Hepatocyte (in vitro differentiated cells): ENCODE measurements around the gene MCF2L. TPM values are rescaled to one million over a fixed set of nuclear protein-coding genes. Genes with fewer than 3 reads are reported as not detected.

Experiments used
- DNase-seq: peaks from one replicate; pipeline ENCODE4 v3.0.0-alpha.2; 2016; ENCODE audit warnings: low spot score
- H2AFZ ChIP-seq: fragments of 200-600 bp; sonication (generic); 2 replicates; pipeline ENCODE4 v1.6.0; 2016; ENCODE audit warnings: antibody characterized with exemption, mild to moderate bottlenecking
- H3K27ac ChIP-seq: fragments of 200-600 bp; sonication (generic); 2 replicates; pipeline ENCODE4 v1.5.1; 2016; ENCODE audit warnings: mild to moderate bottlenecking
- H3K27me3 ChIP-seq: fragments of 200-600 bp; sonication (generic); 2 replicates; pipeline ENCODE4 v1.6.1; 2016
- H3K36me3 ChIP-seq: fragments of 200-600 bp; sonication (generic); replicated peaks from 2 replicates; pipeline ENCODE4 v1.5.1; 2016; ENCODE audit warnings: low read depth; ENCODE audit not compliant: insufficient read depth
- H3K4me1 ChIP-seq: fragments of 200-600 bp; sonication (generic); 2 replicates; pipeline ENCODE4 v1.5.1; 2016; ENCODE audit warnings: mild to moderate bottlenecking, moderate library complexity; ENCODE audit not compliant: insufficient read depth
- H3K4me2 ChIP-seq: fragments of 200-600 bp; sonication (generic); 2 replicates; pipeline ENCODE4 v1.6.0; 2016
- H3K4me3 ChIP-seq: fragments of 200-600 bp; sonication (generic); 2 replicates; pipeline ENCODE4 v1.5.1; 2016; ENCODE audit warnings: mild to moderate bottlenecking
- H3K79me2 ChIP-seq: fragments of 200-600 bp; sonication (generic); 2 replicates; pipeline ENCODE4 v1.6.0; 2017; ENCODE audit warnings: mild to moderate bottlenecking
- H3K9me2 ChIP-seq: fragments of 200-600 bp; sonication (generic); replicated peaks from 2 replicates; pipeline ENCODE4 v1.6.0; 2017; ENCODE audit warnings: mild to moderate bottlenecking; ENCODE audit not compliant: insufficient read depth
- H3K9me3 ChIP-seq: fragments of 200-600 bp; sonication (generic); 2 replicates; pipeline ENCODE4 v1.5.1; 2016; ENCODE audit warnings: low read depth, mild to moderate bottlenecking
- H4K20me1 ChIP-seq: fragments of 200-600 bp; sonication (generic); 2 replicates; pipeline ENCODE4 v1.6.0; 2016; ENCODE audit warnings: mild to moderate bottlenecking; ENCODE audit not compliant: insufficient read depth, poor library complexity, severe bottlenecking
- EZH2 ChIP-seq: fragments of 200-600 bp; sonication (generic); IDR thresholded peaks from 2 replicates; pipeline ENCODE4 v1.6.1; 2016; ENCODE audit warnings: antibody characterized with exemption, mild to moderate bottlenecking, borderline replicate concordance
- EZH2phosphoT487 ChIP-seq: fragments of 200-600 bp; sonication (generic); IDR thresholded peaks from one replicate; pipeline ENCODE4 v1.6.1; 2018; ENCODE audit warnings: antibody characterized with exemption, mild to moderate bottlenecking, low read depth, moderate library complexity; ENCODE audit not compliant: unreplicated experiment, severe bottlenecking
- WGBS: methylation state at CpG from one replicate; pipeline ENCODE4 v1.1.6; 2016; ENCODE audit warnings: low lambda C conversion rate; ENCODE audit errors: missing lambda C conversion rate; 5-methylcytosine and 5-hydroxymethylcytosine counted together
- polyA plus RNA-seq: library from polyadenylated mRNA; unstranded; fragments of >200 nt; fragmentation: Nextera tagmentation; extraction: Ambion mirVana; gene quantifications from 2 replicates; pipeline ENCODE4 v1.2.1, GENCODE V29; 2016
- total RNA-seq: library from RNA; depleted of rRNA; stranded (reverse); fragments of >200 nt; gene quantifications from 2 replicates; pipeline ENCODE4 v1.2.3, GENCODE V29; 2014
- TF ChIP-seq, protein P1 (sequence below): fragments of 200-600 bp; sonication (generic); IDR thresholded peaks from 2 replicates; pipeline ENCODE4 v1.5.1; 2016; ENCODE audit warnings: antibody characterized with exemption, mild to moderate bottlenecking; ENCODE audit not compliant: poor library complexity

Gene MCF2L
- total and polyA plus RNA-seq, 2 experiments from 2014 or later: 11.1 to 22.4 TPM

- no peaks in the 10 kb centered on the region for H4K20me1 ChIP-seq
- H3K4me1 ChIP-seq: peaks cover 16% of the 10 kb centered on the region
- peaks cover 2% of the 10 kb centered on the region for H3K79me2 ChIP-seq
- DNase-seq: peak; percentile 83
- H3K9me2 ChIP-seq: no peaks in the 10 kb centered on the region
- no peaks in the 10 kb centered on the region for H3K36me3 ChIP-seq
- no peak overlapping the region for H3K4me3 ChIP-seq
- WGBS: 63% methylated on average over 27 of the region's 27 CpGs
- TF ChIP-seq EZH2phosphoT487 (no peak), EZH2 (no peak)
- TF ChIP-seq, protein P1, sequence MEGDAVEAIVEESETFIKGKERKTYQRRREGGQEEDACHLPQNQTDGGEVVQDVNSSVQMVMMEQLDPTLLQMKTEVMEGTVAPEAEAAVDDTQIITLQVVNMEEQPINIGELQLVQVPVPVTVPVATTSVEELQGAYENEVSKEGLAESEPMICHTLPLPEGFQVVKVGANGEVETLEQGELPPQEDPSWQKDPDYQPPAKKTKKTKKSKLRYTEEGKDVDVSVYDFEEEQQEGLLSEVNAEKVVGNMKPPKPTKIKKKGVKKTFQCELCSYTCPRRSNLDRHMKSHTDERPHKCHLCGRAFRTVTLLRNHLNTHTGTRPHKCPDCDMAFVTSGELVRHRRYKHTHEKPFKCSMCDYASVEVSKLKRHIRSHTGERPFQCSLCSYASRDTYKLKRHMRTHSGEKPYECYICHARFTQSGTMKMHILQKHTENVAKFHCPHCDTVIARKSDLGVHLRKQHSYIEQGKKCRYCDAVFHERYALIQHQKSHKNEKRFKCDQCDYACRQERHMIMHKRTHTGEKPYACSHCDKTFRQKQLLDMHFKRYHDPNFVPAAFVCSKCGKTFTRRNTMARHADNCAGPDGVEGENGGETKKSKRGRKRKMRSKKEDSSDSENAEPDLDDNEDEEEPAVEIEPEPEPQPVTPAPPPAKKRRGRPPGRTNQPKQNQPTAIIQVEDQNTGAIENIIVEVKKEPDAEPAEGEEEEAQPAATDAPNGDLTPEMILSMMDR: no peak
- no peaks in the 10 kb centered on the region for H3K27me3 ChIP-seq
- peak overlapping the region; percentile 86 for H3K27ac ChIP-seq
- peak overlapping the region; percentile 19 for H3K4me2 ChIP-seq
- no peak overlapping the region for H2AFZ ChIP-seq
- H3K9me3 ChIP-seq: no peaks in the 10 kb centered on the region
These were observed 14.6 kb downstream of the MCF2L start for GRCh38 chr13:112983428-112984196.

- no peak overlapping the region for H2AFZ ChIP-seq
- peaks cover 2% of the 10 kb centered on the region for H3K79me2 ChIP-seq
- H3K27me3 ChIP-seq: no peaks in the 10 kb centered on the region
- peak overlapping the region; percentile 86 for H3K27ac ChIP-seq
- TF ChIP-seq EZH2 (no peak), EZH2phosphoT487 (no peak)
- TF ChIP-seq, protein P1: no peak
- H3K36me3 ChIP-seq: no peaks in the 10 kb centered on the region
- H3K4me2 ChIP-seq: peak overlapping the region; percentile 67
- no peaks in the 10 kb centered on the region for H3K9me2 ChIP-seq
- no peaks in the 10 kb centered on the region for H3K9me3 ChIP-seq
- H3K4me1 ChIP-seq: peaks cover 16% of the 10 kb centered on the region
- WGBS: 77% methylated on average over 11 of the region's 11 CpGs
- H4K20me1 ChIP-seq: no peaks in the 10 kb centered on the region
- no peak overlapping the region for H3K4me3 ChIP-seq
- no peak for DNase-seq
These were observed 15.5 kb downstream of the MCF2L start for GRCh38 chr13:112984501-112984900.

DNA sequence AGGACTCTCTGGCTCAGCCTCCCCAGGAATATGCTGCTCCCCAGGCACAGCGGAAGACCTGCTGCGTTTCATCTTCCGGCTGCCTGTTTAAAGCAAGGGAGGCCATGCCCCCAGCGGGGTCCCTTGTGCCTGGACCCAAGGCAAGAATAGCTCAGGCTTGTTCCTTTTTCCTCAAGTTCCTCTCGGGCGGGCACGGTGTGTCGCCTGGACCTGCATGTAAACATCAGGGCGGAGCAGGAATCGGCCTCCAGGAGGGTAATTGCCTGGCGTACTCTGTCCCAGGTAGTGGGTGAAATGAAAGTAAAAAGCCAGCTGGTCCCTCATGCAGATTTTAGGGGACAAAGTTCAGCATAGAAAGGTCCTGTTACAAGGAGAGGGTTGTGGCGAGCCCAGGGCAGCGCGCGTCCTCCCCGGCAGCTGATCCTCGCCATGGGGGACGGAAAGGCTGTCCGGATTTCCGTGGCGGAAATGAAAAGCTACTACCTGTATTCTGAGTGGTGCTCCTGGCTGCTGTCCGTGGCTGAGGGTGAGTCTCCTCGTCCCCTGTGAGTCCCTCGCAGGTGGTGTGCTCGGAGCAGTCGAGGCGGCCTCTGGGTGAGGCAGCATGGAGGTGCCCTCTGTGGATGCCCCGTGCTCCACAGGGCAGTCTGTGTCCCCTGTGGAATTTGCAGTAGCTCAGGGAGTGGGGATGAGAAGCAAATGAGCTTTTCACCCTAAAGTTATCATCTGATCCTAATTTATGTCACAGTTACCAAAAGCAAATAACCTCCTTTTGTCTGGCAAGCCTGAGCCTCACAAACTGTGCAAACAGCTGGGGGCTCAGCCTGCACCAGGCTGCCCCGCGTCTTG, 16.2 kb downstream of the MCF2L start:
- H3K27ac ChIP-seq: peak overlapping the region; percentile 86
- TF ChIP-seq, protein P1: no peak
- no peak for TF ChIP-seq EZH2
- H3K9me2 ChIP-seq: no peaks in the 10 kb centered on the region
- WGBS: 81% methylated on average over 30 of the region's 30 CpGs
- H4K20me1 ChIP-seq: no peaks in the 10 kb centered on the region
- H3K4me2 ChIP-seq: peak overlapping the region; percentile 67
- no peak overlapping the region for H2AFZ ChIP-seq
- no peaks in the 10 kb centered on the region for H3K27me3 ChIP-seq
- H3K4me3 ChIP-seq: no peak overlapping the region
- H3K36me3 ChIP-seq: no peaks in the 10 kb centered on the region
- H3K9me3 ChIP-seq: no peaks in the 10 kb centered on the region
- DNase-seq: peak; percentile 65
- peaks cover 2% of the 10 kb centered on the region for H3K79me2 ChIP-seq
- H3K4me1 ChIP-seq: peaks cover 16% of the 10 kb centered on the region
